ENCODE results near the gene DCP2.

Gene DCP2

GRCh38 chr5:112938286-112938685 is 38.3 kb upstream of the DCP2 start:
- POLR2A ChIA-PET, result interaction anchor here (0.7 kb wide), 1 partner anchor 83 kb away, joined by 3 read pairs; no protein-coding TSS in a partner anchor
- Histone ChIP-seq H3K27ac (ENCODE audit: extremely low read depth, low read depth, low read length) (no peak overlapping the region), H3K36me3 (ENCODE audit: control insufficient read depth in 2 of 2, insufficient read depth in 1 of 2, low read length in 2 of 2) (no peaks in the 10 kb centered on the region), H3K4me1 (ENCODE audit: control insufficient read depth, insufficient read depth, low read length) (no peaks in the 10 kb centered on the region), H3K9me3 (ENCODE audit: control insufficient read depth, insufficient read depth, low read depth, low read length) (no peaks in the 10 kb centered on the region), H3K4me3 (ENCODE audit: low read depth, low read length) (no peak overlapping the region)
- CTCF ChIA-PET, result interaction anchor here (0.6 kb wide), 1 partner anchor 37 kb away, joined by 5 read pairs; no protein-coding TSS in a partner anchor
- TF ChIP-seq REST (tag by site-specific recombination; IDR thresholded peaks at IDR 0.05) (no peak), ZNF560 (tag by site-specific recombination; IDR thresholded peaks at IDR 0.05; ENCODE audit: borderline replicate concordance) (no peak), ZNF174 (tag by site-specific recombination; IDR thresholded peaks at IDR 0.05) (no peak)

GRCh38 chr5:112940670-112941069 is 35.9 kb upstream of the DCP2 start:
- ChIA-PET CTCF (interaction anchor here (0.7 kb wide), 1 partner anchor 202 kb away, joined by 3 read pairs; no protein-coding TSS in a partner anchor), POLR2A (no interaction called here)
- Histone ChIP-seq H3K27ac (ENCODE audit: extremely low read depth, low read depth, low read length) (no peak overlapping the region), H3K9me3 (ENCODE audit: control insufficient read depth, insufficient read depth, low read depth, low read length) (no peaks in the 10 kb centered on the region), H3K36me3 (ENCODE audit: control insufficient read depth in 2 of 2, insufficient read depth in 1 of 2, low read length in 2 of 2) (no peaks in the 10 kb centered on the region), H3K4me3 (ENCODE audit: low read depth, low read length) (no peak overlapping the region), H3K4me1 (ENCODE audit: control insufficient read depth, insufficient read depth, low read length) (no peaks in the 10 kb centered on the region)
- no peak for TF ChIP-seq ZNF146 (tag by site-specific recombination; IDR thresholded peaks at IDR 0.05)
- no peak for TF ChIP-seq ZFP37 (tag by site-specific recombination; IDR thresholded peaks at IDR 0.05)

- TF ChIP-seq ATF2 (tag by site-specific recombination; IDR thresholded peaks at IDR 0.05; ENCODE audit: low read depth) (peak; percentile 57; the same call in 1 of the 2 replicates), PRDM1 (tag by site-specific recombination; IDR thresholded peaks at IDR 0.05) (no peak), ZNF362 (tag by site-specific recombination; IDR thresholded peaks at IDR 0.05) (0 out of 2 replicates have a peak, but pooled peaks have one; percentile 28), KLF9 (tag by site-specific recombination; IDR thresholded peaks at IDR 0.05; ENCODE audit: low read depth) (no peak)
- ChIA-PET CTCF (interaction anchor here (0.6 kb wide), 1 partner anchor 30 kb away, joined by 3 read pairs; no protein-coding TSS in a partner anchor), POLR2A (no interaction called here)
- Histone ChIP-seq H3K36me3 (ENCODE audit: control insufficient read depth in 2 of 2, insufficient read depth in 1 of 2, low read length in 2 of 2) (no peaks in the 10 kb centered on the region), H3K4me1 (ENCODE audit: control insufficient read depth, insufficient read depth, low read length) (no peaks in the 10 kb centered on the region), H3K9me3 (ENCODE audit: control insufficient read depth, insufficient read depth, low read depth, low read length) (no peaks in the 10 kb centered on the region), H3K27ac (ENCODE audit: extremely low read depth, low read depth, low read length) (no peak overlapping the region), H3K4me3 (ENCODE audit: low read depth, low read length) (no peak overlapping the region)
Observed at GRCh38 chr5:112948458-112948857, 28.1 kb upstream of the DCP2 start.

GRCh38 chr5:112951124-112951702 is 25.4 kb upstream of the DCP2 start:
- ChIA-PET CTCF (interaction anchor here (0.6 kb wide), 1 partner anchor 324 kb away, joined by 4 read pairs; no protein-coding TSS in a partner anchor), POLR2A (no interaction called here)
- Histone ChIP-seq H3K27ac (ENCODE audit: extremely low read depth, low read depth, low read length) (no peak overlapping the region), H3K4me1 (ENCODE audit: control insufficient read depth, insufficient read depth, low read length) (no peaks in the 10 kb centered on the region), H3K9me3 (ENCODE audit: control insufficient read depth, insufficient read depth, low read depth, low read length) (no peaks in the 10 kb centered on the region), H3K4me3 (ENCODE audit: low read depth, low read length) (no peak overlapping the region), H3K36me3 (ENCODE audit: control insufficient read depth in 2 of 2, insufficient read depth in 1 of 2, low read length in 2 of 2) (no peaks in the 10 kb centered on the region)
- TF ChIP-seq ZSCAN30 (tag by site-specific recombination; IDR thresholded peaks at IDR 0.05) (no peak), ZNF670 (tag by site-specific recombination; IDR thresholded peaks at IDR 0.05; ENCODE audit: low read depth) (no peak), ZFHX2 (tag by site-specific recombination; conservative IDR thresholded peaks at IDR 0.05) (no peak), ZNF335 (tag by site-specific recombination; conservative IDR thresholded peaks at IDR 0.05) (no peak), ZNF19 (tag by site-specific recombination; IDR thresholded peaks at IDR 0.05; ENCODE audit: low read depth) (no peak), ZNF521 (tag by site-specific recombination; IDR thresholded peaks at IDR 0.05) (no peak), ZNF362 (tag by site-specific recombination; IDR thresholded peaks at IDR 0.05) (no peak), HOXD13 (CRISPR knock-in tag; IDR thresholded peaks at IDR 0.05; ENCODE audit: borderline replicate concordance) (no peak), ZNF18 (tag by site-specific recombination; IDR thresholded peaks at IDR 0.05) (no peak), ZNF621 (tag by site-specific recombination; IDR thresholded peaks at IDR 0.05) (no peak), ZNF585B (tag by site-specific recombination; IDR thresholded peaks at IDR 0.05) (no peak)

Data from HEK293 (cell line).